Measurements from ENCODE around the gene SPEM1.

SPEM1 gene

GRCh38 chr17:7404737-7405349, 15.3 kb upstream of the SPEM1 start:
- peaks cover 7% of the 10 kb centered on the region for H3K4me1 ChIP-seq (ENCODE audit: control insufficient read depth, insufficient read depth, low read length)
- peak overlapping the region; percentile 88 for H3K4me3 ChIP-seq (ENCODE audit: low read depth, low read length)
- peak overlapping the region; percentile 85 for H3K9ac ChIP-seq (ENCODE audit: low read depth, low read length)
- peaks cover 7% of the 10 kb centered on the region for H3K27me3 ChIP-seq (ENCODE audit: control insufficient read depth, insufficient read depth, low read length)
- peaks cover 18% of the 10 kb centered on the region for H3K36me3 ChIP-seq (ENCODE audit: control insufficient read depth, insufficient read depth, low read length)
- no peaks in the 10 kb centered on the region for H3K9me3 ChIP-seq (ENCODE audit: control insufficient read depth, insufficient read depth, low read length)

- peak overlapping the region; percentile 88 for H3K4me3 ChIP-seq (ENCODE audit: low read depth, low read length)
- peak overlapping the region; percentile 85 for H3K9ac ChIP-seq (ENCODE audit: low read depth, low read length)
- H3K36me3 ChIP-seq (ENCODE audit: control insufficient read depth, insufficient read depth, low read length) = peaks cover 23% of the 10 kb centered on the region
- peaks cover 7% of the 10 kb centered on the region for H3K4me1 ChIP-seq (ENCODE audit: control insufficient read depth, insufficient read depth, low read length)
- H3K9me3 ChIP-seq (ENCODE audit: control insufficient read depth, insufficient read depth, low read length) = no peaks in the 10 kb centered on the region
- H3K27me3 ChIP-seq (ENCODE audit: control insufficient read depth, insufficient read depth, low read length) = peaks cover 7% of the 10 kb centered on the region
Measured at GRCh38 chr17:7405350-7406234, 14.5 kb upstream of the SPEM1 start.

GRCh38 chr17:7406235-7406825, 13.8 kb upstream of the SPEM1 start:
- Histone ChIP-seq H3K4me1 (ENCODE audit: control insufficient read depth, insufficient read depth, low read length) (peaks cover 7% of the 10 kb centered on the region), H3K27me3 (ENCODE audit: control insufficient read depth, insufficient read depth, low read length) (peaks cover 7% of the 10 kb centered on the region), H3K9me3 (ENCODE audit: control insufficient read depth, insufficient read depth, low read length) (no peaks in the 10 kb centered on the region), H3K4me3 (ENCODE audit: low read depth, low read length) (peak overlapping the region; percentile 88), H3K9ac (ENCODE audit: low read depth, low read length) (no peak overlapping the region), H3K36me3 (ENCODE audit: control insufficient read depth, insufficient read depth, low read length) (peaks cover 23% of the 10 kb centered on the region)

GRCh38 chr17:7407082-7407481, 13.0 kb upstream of the SPEM1 start:
- Histone ChIP-seq H3K27me3 (ENCODE audit: control insufficient read depth, insufficient read depth, low read length) (peaks cover 7% of the 10 kb centered on the region), H3K4me3 (ENCODE audit: low read depth, low read length) (peak overlapping the region; percentile 41), H3K4me1 (ENCODE audit: control insufficient read depth, insufficient read depth, low read length) (peaks cover 7% of the 10 kb centered on the region), H3K9me3 (ENCODE audit: control insufficient read depth, insufficient read depth, low read length) (no peaks in the 10 kb centered on the region), H3K36me3 (ENCODE audit: control insufficient read depth, insufficient read depth, low read length) (peaks cover 23% of the 10 kb centered on the region), H3K9ac (ENCODE audit: low read depth, low read length) (no peak overlapping the region)

- Histone ChIP-seq H3K9me3 (ENCODE audit: control insufficient read depth, insufficient read depth, low read length) (no peaks in the 10 kb centered on the region), H3K9ac (ENCODE audit: low read depth, low read length) (no peak within 1 kb of the TSS), H3K4me1 (ENCODE audit: control insufficient read depth, insufficient read depth, low read length) (peaks cover 11% of the 10 kb centered on the region), H3K36me3 (ENCODE audit: control insufficient read depth, insufficient read depth, low read length) (peaks cover 23% of the 10 kb centered on the region), H3K4me3 (ENCODE audit: low read depth, low read length) (peak within 1 kb of the TSS; percentile 50), H3K27me3 (ENCODE audit: control insufficient read depth, insufficient read depth, low read length) (peaks cover 7% of the 10 kb centered on the region)
Measured at GRCh38 chr17:7407485-7408251, 12.5 kb upstream of the SPEM1 start, which contains the start of gene NLGN2. Gene NLGN2, plus strand, starts transcription at chr17:7407845. Its CDS starts 411 bp downstream, at chr17:7408256.

GRCh38 chr17:7408252-7408727, 11.8 kb upstream of the SPEM1 start:
- Histone ChIP-seq H3K9ac (ENCODE audit: low read depth, low read length) (no peak overlapping the region), H3K36me3 (ENCODE audit: control insufficient read depth, insufficient read depth, low read length) (peaks cover 23% of the 10 kb centered on the region), H3K4me3 (ENCODE audit: low read depth, low read length) (peak overlapping the region; percentile 50), H3K9me3 (ENCODE audit: control insufficient read depth, insufficient read depth, low read length) (no peaks in the 10 kb centered on the region), H3K27me3 (ENCODE audit: control insufficient read depth, insufficient read depth, low read length) (peaks cover 7% of the 10 kb centered on the region), H3K4me1 (ENCODE audit: control insufficient read depth, insufficient read depth, low read length) (peaks cover 11% of the 10 kb centered on the region)

- peaks cover 11% of the 10 kb centered on the region for H3K4me1 ChIP-seq (ENCODE audit: control insufficient read depth, insufficient read depth, low read length)
- peaks cover 23% of the 10 kb centered on the region for H3K36me3 ChIP-seq (ENCODE audit: control insufficient read depth, insufficient read depth, low read length)
- no peaks in the 10 kb centered on the region for H3K9me3 ChIP-seq (ENCODE audit: control insufficient read depth, insufficient read depth, low read length)
- H3K4me3 ChIP-seq (ENCODE audit: low read depth, low read length) = peak overlapping the region; percentile 50
- H3K9ac ChIP-seq (ENCODE audit: low read depth, low read length) = no peak overlapping the region
- peaks cover 7% of the 10 kb centered on the region for H3K27me3 ChIP-seq (ENCODE audit: control insufficient read depth, insufficient read depth, low read length)
Measured at GRCh38 chr17:7408863-7409262, 11.3 kb upstream of the SPEM1 start.

- H3K27me3 ChIP-seq (ENCODE audit: control insufficient read depth, insufficient read depth, low read length) = peaks cover 7% of the 10 kb centered on the region
- no peak overlapping the region for H3K4me3 ChIP-seq (ENCODE audit: low read depth, low read length)
- H3K9ac ChIP-seq (ENCODE audit: low read depth, low read length) = no peak overlapping the region
- peaks cover 28% of the 10 kb centered on the region for H3K36me3 ChIP-seq (ENCODE audit: control insufficient read depth, insufficient read depth, low read length)
- no peaks in the 10 kb centered on the region for H3K9me3 ChIP-seq (ENCODE audit: control insufficient read depth, insufficient read depth, low read length)
- peaks cover 11% of the 10 kb centered on the region for H3K4me1 ChIP-seq (ENCODE audit: control insufficient read depth, insufficient read depth, low read length)
Measured at GRCh38 chr17:7409716-7410115, 10.4 kb upstream of the SPEM1 start.

- no peak overlapping the region for H3K9ac ChIP-seq (ENCODE audit: low read depth, low read length)
- no peaks in the 10 kb centered on the region for H3K9me3 ChIP-seq (ENCODE audit: control insufficient read depth, insufficient read depth, low read length)
- H3K4me3 ChIP-seq (ENCODE audit: low read depth, low read length) = no peak overlapping the region
- H3K4me1 ChIP-seq (ENCODE audit: control insufficient read depth, insufficient read depth, low read length) = peaks cover 11% of the 10 kb centered on the region
- peaks cover 7% of the 10 kb centered on the region for H3K27me3 ChIP-seq (ENCODE audit: control insufficient read depth, insufficient read depth, low read length)
- peaks cover 36% of the 10 kb centered on the region for H3K36me3 ChIP-seq (ENCODE audit: control insufficient read depth, insufficient read depth, low read length)
Measured at GRCh38 chr17:7410634-7411426, 9.3 kb upstream of the SPEM1 start.

GRCh38 chr17:7411427-7411750, 8.7 kb upstream of the SPEM1 start:
- peaks cover 11% of the 10 kb centered on the region for H3K4me1 ChIP-seq (ENCODE audit: control insufficient read depth, insufficient read depth, low read length)
- H3K9me3 ChIP-seq (ENCODE audit: control insufficient read depth, insufficient read depth, low read length) = no peaks in the 10 kb centered on the region
- H3K4me3 ChIP-seq (ENCODE audit: low read depth, low read length) = no peak overlapping the region
- H3K36me3 ChIP-seq (ENCODE audit: control insufficient read depth, insufficient read depth, low read length) = peaks cover 36% of the 10 kb centered on the region
- no peak overlapping the region for H3K9ac ChIP-seq (ENCODE audit: low read depth, low read length)
- peaks cover 7% of the 10 kb centered on the region for H3K27me3 ChIP-seq (ENCODE audit: control insufficient read depth, insufficient read depth, low read length)

Measured in iPS-15b (cell line).